ENCODE results near the gene PPP1R10.
"Not testable (repeated sequence)": the region's sequence is repeated elsewhere in the genome, so short reads cannot be mapped to it uniquely, and the experiment has no call there.

Gene PPP1R10

GRCh38 chr6:30616811-30617564 lies at the start of gene PPP1R10:
PPP1R10 (minus strand) TSS chr6:30617243; CDS start chr6:30609944, 7,299 bp downstream.
- peak; percentile 100 for DNase-seq

GRCh38 chr6:30666300-30666699 lies 49.3 kb upstream of the PPP1R10 start:
- not testable (repeated sequence) for DNase-seq

GRCh38 chr6:30664994-30665767 lies 48.1 kb upstream of the PPP1R10 start:
- DNase-seq, result no peak

- DNase-seq, result not testable (repeated sequence)
Observed at GRCh38 chr6:30657922-30658321, 40.9 kb upstream of the PPP1R10 start.

GRCh38 chr6:30657454-30657853 lies 40.4 kb upstream of the PPP1R10 start:
- no peak for DNase-seq

- DNase-seq, result no peak
Observed at GRCh38 chr6:30656513-30656912, 39.5 kb upstream of the PPP1R10 start.

GRCh38 chr6:30655743-30656094 lies 38.7 kb upstream of the PPP1R10 start:
- no peak for DNase-seq

GRCh38 chr6:30654798-30655742 lies 38.0 kb upstream of the PPP1R10 start:
- DNase-seq, result no peak

GRCh38 chr6:30651143-30651542 lies 34.1 kb upstream of the PPP1R10 start:
- no peak for DNase-seq

GRCh38 chr6:30647242-30648116 lies 30.4 kb upstream of the PPP1R10 start:
- DNase-seq, result peak; percentile 84

GRCh38 chr6:30646450-30647241 lies 29.6 kb upstream of the PPP1R10 start, which contains the start of gene C6orf136:
C6orf136 (plus strand) TSS chr6:30647133; CDS start chr6:30647232, 99 bp downstream.
- DNase-seq, result peak; percentile 95

- DNase-seq, result no peak
Observed at GRCh38 chr6:30645989-30646388, 28.9 kb upstream of the PPP1R10 start.

GRCh38 chr6:30644769-30645168 lies 27.7 kb upstream of the PPP1R10 start:
- DNase-seq, result no peak

GRCh38 chr6:30643656-30644055 lies 26.6 kb upstream of the PPP1R10 start:
- DNase-seq, result no peak

GRCh38 chr6:30641048-30641447 lies 24.0 kb upstream of the PPP1R10 start:
- DNase-seq, result no peak

GRCh38 chr6:30640481-30640880 lies 23.4 kb upstream of the PPP1R10 start:
- no peak for DNase-seq

GRCh38 chr6:30635834-30636233 lies 18.8 kb upstream of the PPP1R10 start:
- DNase-seq, result no peak

- peak; percentile 89 for DNase-seq
Observed at GRCh38 chr6:30626484-30627366, 9.7 kb upstream of the PPP1R10 start, which contains the start of gene ATAT1. ATAT1 (plus strand) TSS chr6:30626874.

- no peak for DNase-seq
Observed at GRCh38 chr6:30625511-30625910, 8.5 kb upstream of the PPP1R10 start.

- no peak for DNase-seq
Observed at GRCh38 chr6:30619561-30619960, 2.5 kb upstream of the PPP1R10 start.

All from activated CD4-positive, alpha-beta T cell treated with anti-CD3 and anti-CD28 coated beads, Interleukin-2, Interleukin-6, amounts not matched to agents 100 ng/mL and 50 ng/mL, durations not matched to agents 16 hours and 8 hours (primary cell).